GM19193 (cell line): Measurements from ENCODE around the gene RTN4RL1.

Experiments
- POLR2A ChIP-seq: IDR thresholded peaks from 4 replicates; pipeline ENCODE4 v1.6.1; 2011; ENCODE audit not compliant: insufficient read depth, insufficient read length; ENCODE audit errors: extremely low read depth

RTN4RL1 gene

GRCh38 chr17:1976000-1976682 lies 49.0 kb downstream of the RTN4RL1 start:
- TF ChIP-seq POLR2A, result no peak

GRCh38 chr17:1975573-1975972 lies 49.6 kb downstream of the RTN4RL1 start:
- TF ChIP-seq POLR2A, result no peak

GRCh38 chr17:1972487-1973160 lies 52.5 kb downstream of the RTN4RL1 start:
- no peak for TF ChIP-seq POLR2A

GRCh38 chr17:1970843-1971384 lies 54.2 kb downstream of the RTN4RL1 start:
- no peak for TF ChIP-seq POLR2A

GRCh38 chr17:1969712-1970111 lies 55.4 kb downstream of the RTN4RL1 start:
- no peak for TF ChIP-seq POLR2A

GRCh38 chr17:1967213-1967612 lies 57.9 kb downstream of the RTN4RL1 start:
- no peak for TF ChIP-seq POLR2A

- no peak for TF ChIP-seq POLR2A
Measured at GRCh38 chr17:1966274-1967086, 58.7 kb downstream of the RTN4RL1 start.

- TF ChIP-seq POLR2A, result no peak
Measured at GRCh38 chr17:1965556-1966273, 59.4 kb downstream of the RTN4RL1 start.

GRCh38 chr17:1963250-1963649 lies 61.9 kb downstream of the RTN4RL1 start:
- TF ChIP-seq POLR2A, result no peak

GRCh38 chr17:1961189-1961588 lies 63.9 kb downstream of the RTN4RL1 start:
- no peak for TF ChIP-seq POLR2A

- TF ChIP-seq POLR2A, result no peak
Measured at GRCh38 chr17:1960545-1960912, 64.6 kb downstream of the RTN4RL1 start.

- TF ChIP-seq POLR2A, result no peak
Measured at GRCh38 chr17:1959871-1960544, 65.1 kb downstream of the RTN4RL1 start.

- TF ChIP-seq POLR2A, result no peak
Measured at GRCh38 chr17:1958134-1958881, 66.8 kb downstream of the RTN4RL1 start.
